IMR-90 (cell line): ENCODE data around the gene TMBIM6. TPM values are rescaled to one million over a fixed set of nuclear protein-coding genes. Genes with fewer than 3 reads are reported as not detected.

ENCODE experiments used
- ATAC-seq: fragments of 200-7000 bp; cut with Tn5 transposase; 2 replicates; pipeline ENCODE4 v1.9.1; 2020; ENCODE audit warnings: low read depth, mild to moderate bottlenecking, moderate library complexity
- BruUV-seq: library from RNA; stranded (reverse); fragments of 400-500 nt; replicated peaks from 2 replicates; lab custom pipeline; 2021; lab: Mats Ljungman, UMichigan
- CTCF ChIA-PET: fragments of 300-600 bp; formaldehyde crosslinking; extraction: SDS; loops from one replicate; lab custom pipeline; 2021; ENCODE audit warnings: antibody characterized with exemption; lab: Yijun Ruan, JAX
- POLR2A ChIA-PET: fragments of 300-600 bp; sonication (Branson Sonifier 250); formaldehyde crosslinking; loops from one replicate; lab custom pipeline; 2022; ENCODE audit warnings: antibody characterized with exemption; ENCODE audit not compliant: unreplicated experiment; lab: Charles Lee
- DNase-seq: peaks from one replicate; pipeline ENCODE4 v3.0.0; 2013
- H2AFZ ChIP-seq: replicated peaks from 2 replicates; pipeline ENCODE3; 2013; ENCODE audit warnings: low read length, mild to moderate bottlenecking; ENCODE audit not compliant: poor library complexity
- H2AK5ac ChIP-seq: 2 replicates; pipeline ENCODE4 v1.6.1; 2013; ENCODE audit warnings: low read depth, low read length, inconsistent platforms
- H2AK9ac ChIP-seq: replicated peaks from 2 replicates; pipeline ENCODE3; 2013; ENCODE audit warnings: mild to moderate bottlenecking, low read depth, low read length, moderate library complexity; ENCODE audit not compliant: poor library complexity
- H2BK120ac ChIP-seq: 2 replicates; pipeline ENCODE4 v1.6.1; 2013; ENCODE audit warnings: low read depth, low read length, inconsistent platforms
- H2BK15ac ChIP-seq: 3 replicates; pipeline ENCODE4 v1.6.1; 2013; ENCODE audit warnings: low read depth, low read length, inconsistent platforms
- H2BK20ac ChIP-seq: 2 replicates; pipeline ENCODE4 v1.6.1; 2013; ENCODE audit warnings: low read depth, mild to moderate bottlenecking, inconsistent platforms, low read length, moderate library complexity
- H2BK5ac ChIP-seq: 2 replicates; pipeline ENCODE4 v1.6.1; 2013; ENCODE audit warnings: mild to moderate bottlenecking, low read depth, low read length, inconsistent platforms; ENCODE audit not compliant: poor library complexity, severe bottlenecking
- H3K14ac ChIP-seq: replicated peaks from 2 replicates; pipeline ENCODE4 v1.6.1; 2013; ENCODE audit warnings: low read depth, low read length, inconsistent platforms
- H3K18ac ChIP-seq: 2 replicates; pipeline ENCODE4 v1.6.1; 2013; ENCODE audit warnings: low read depth, low read length, control low read depth
- H3K23ac ChIP-seq: 2 replicates; pipeline ENCODE4 v1.6.1; 2013; ENCODE audit warnings: low read depth, low read length, inconsistent platforms
- H3K27ac ChIP-seq: 2 replicates; pipeline ENCODE4 v1.5.1; 2013; ENCODE audit warnings: mild to moderate bottlenecking, control low read depth, low read length; ENCODE audit not compliant: insufficient read depth
- H3K27me3 ChIP-seq: 2 replicates; pipeline ENCODE4 v1.6.1; 2013; ENCODE audit warnings: low read length; ENCODE audit not compliant: control insufficient read depth, insufficient read depth
- H3K36me3 ChIP-seq: 2 replicates; pipeline ENCODE4 v1.6.1; 2013; ENCODE audit warnings: low read length, mixed read lengths; ENCODE audit not compliant: control insufficient read depth, insufficient read depth
- H3K4ac ChIP-seq: 2 replicates; pipeline ENCODE4 v1.6.1; 2013; ENCODE audit warnings: low read depth, low read length, inconsistent platforms
- H3K4me1 ChIP-seq: 2 replicates; pipeline ENCODE4 v1.6.1; 2013; ENCODE audit warnings: low read length, mixed read lengths; ENCODE audit not compliant: control insufficient read depth, insufficient read depth
- H3K4me2 ChIP-seq: 2 replicates; pipeline ENCODE4 v1.6.1; 2013; ENCODE audit warnings: low read depth, mild to moderate bottlenecking, control low read depth, low read length, moderate library complexity
- H3K4me3 ChIP-seq: 2 replicates; pipeline ENCODE4 v1.5.1; 2013; ENCODE audit warnings: low read depth, mild to moderate bottlenecking, control low read depth, low read length, moderate library complexity; ENCODE audit not compliant: insufficient read depth
- H3K56ac ChIP-seq: 2 replicates; pipeline ENCODE4 v1.6.1; 2013; ENCODE audit warnings: low read length, inconsistent platforms; ENCODE audit not compliant: insufficient read depth; ENCODE audit errors: extremely low read depth
- H3K79me1 ChIP-seq, 2 experiments: 2 replicates each; pipeline ENCODE4 v1.6.1; 2013; ENCODE audit warnings: low read length in 2 of 2, inconsistent platforms in 1 of 2, low read depth in 1 of 2
- H3K9ac ChIP-seq: 2 replicates; pipeline ENCODE4 v1.6.1; 2013; ENCODE audit warnings: low read depth, low read length, control low read depth
- H3K9me1 ChIP-seq: 2 replicates; pipeline ENCODE4 v1.6.1; 2013; ENCODE audit warnings: low read length, inconsistent platforms; ENCODE audit not compliant: insufficient read depth
- H3K9me3 ChIP-seq: 2 replicates; pipeline ENCODE4 v1.6.1; 2013; ENCODE audit warnings: low read length; ENCODE audit not compliant: control insufficient read depth, insufficient read depth
- H4K20me1 ChIP-seq: 2 replicates; pipeline ENCODE4 v1.6.1; 2013; ENCODE audit warnings: low read length, inconsistent platforms; ENCODE audit not compliant: insufficient read depth
- H4K5ac ChIP-seq: 2 replicates; pipeline ENCODE4 v1.6.1; 2013; ENCODE audit warnings: mild to moderate bottlenecking, low read depth, low read length, control low read depth
- H4K8ac ChIP-seq, 2 experiments: 2 replicates each; pipeline ENCODE4 v1.6.1; 2013; ENCODE audit warnings: low read depth in 2 of 2, low read length in 2 of 2, control low read depth in 1 of 2, inconsistent platforms in 1 of 2
- H4K91ac ChIP-seq: 2 replicates; pipeline ENCODE4 v1.6.1; 2013; ENCODE audit warnings: low read depth, low read length, inconsistent platforms; ENCODE audit not compliant: insufficient read depth
- BHLHE40 ChIP-seq: fragments of 150-350 bp; IDR thresholded peaks from 2 replicates; pipeline ENCODE4 v1.6.1; 2016; ENCODE audit warnings: mild to moderate bottlenecking, low read depth, low read length
- CEBPB ChIP-seq: IDR thresholded peaks from 2 replicates; pipeline ENCODE4 v1.6.1; 2012; ENCODE audit warnings: low read depth, low read length, improper control_type of control experiment
- FOS ChIP-seq: fragments of 150-350 bp; IDR thresholded peaks from 2 replicates; pipeline ENCODE4 v1.6.1; 2016; ENCODE audit warnings: low read depth, low read length
- MAZ ChIP-seq: IDR thresholded peaks from 2 replicates; pipeline ENCODE4 v1.6.1; 2012; ENCODE audit warnings: low read depth, mild to moderate bottlenecking, low read length, improper control_type of control experiment, moderate library complexity, borderline replicate concordance
- NFE2L2 ChIP-seq: fragments of 150-350 bp; IDR thresholded peaks from 2 replicates; pipeline ENCODE4 v1.6.1; 2016; ENCODE audit warnings: low read depth, mild to moderate bottlenecking, low read length
- RFX5 ChIP-seq: IDR thresholded peaks from 2 replicates; pipeline ENCODE4 v1.8.0; 2012; ENCODE audit warnings: low read depth, mild to moderate bottlenecking, low read length, moderate library complexity
- WGBS, 2 experiments: methylation state at CpG; one replicate each; pipeline versions ENCODE4 v1.1.5 to v1.1.7; 2013; ENCODE audit warnings: missing lambda C conversion rate in 2 of 2; ENCODE audit not compliant: insufficient read length in 1 of 2; ENCODE audit errors: extremely low coverage in 2 of 2; 5-methylcytosine and 5-hydroxymethylcytosine counted together
- dilution Hi-C: fragments of 300-500 bp; cut with HindIII; formaldehyde crosslinking; loops from one replicate; pipeline ENCODE4 v1.14.3; 2018; ENCODE audit warnings: low sequenced_read_pairs; ENCODE audit not compliant: unreplicated experiment
- in situ Hi-C: fragments of 300-500 bp; cut with MboI; formaldehyde crosslinking; loops from 3 replicates; pipeline ENCODE4 v1.14.3; 2019; ENCODE audit warnings: low sequenced_read_pairs, inconsistent platforms, mixed read lengths
- intact Hi-C: fragments of 100-400 bp; cut with micrococcal nuclease; formaldehyde crosslinking; loops from 2 replicates; pipeline ENCODE4 v1.10.0; 2022
- polyA plus RNA-seq, 3 experiments: library from polyadenylated mRNA; depleted of rRNA; stranded (reverse); fragments of >200 nt; gene quantifications; 2 replicates each; pipeline ENCODE4 v1.2.3, GENCODE V29; 2012; ENCODE audit warnings: low replicate concordance in 1 of 3
- total RNA-seq: library from RNA; depleted of rRNA; stranded (reverse); fragments of >200 nt; gene quantifications from 2 replicates; pipeline ENCODE4 v1.2.3, GENCODE V29; 2012
- TF ChIP-seq, protein P1 (sequence below): conservative IDR thresholded peaks from 2 replicates; pipeline ENCODE4 v1.5.1; 2012; ENCODE audit warnings: mild to moderate bottlenecking, low read depth, low read length, improper control_type of control experiment
- TF ChIP-seq, protein P2 (sequence below): fragments of 150-350 bp; IDR thresholded peaks from 2 replicates; pipeline ENCODE4 v1.6.1; 2016; ENCODE audit warnings: low read depth, mild to moderate bottlenecking, low read length, moderate library complexity, borderline replicate concordance

TMBIM6 gene
- total and polyA plus RNA-seq, 2 of the 4 experiments (the other 2 are of a cell fraction): 255 to 285 TPM

DNA sequence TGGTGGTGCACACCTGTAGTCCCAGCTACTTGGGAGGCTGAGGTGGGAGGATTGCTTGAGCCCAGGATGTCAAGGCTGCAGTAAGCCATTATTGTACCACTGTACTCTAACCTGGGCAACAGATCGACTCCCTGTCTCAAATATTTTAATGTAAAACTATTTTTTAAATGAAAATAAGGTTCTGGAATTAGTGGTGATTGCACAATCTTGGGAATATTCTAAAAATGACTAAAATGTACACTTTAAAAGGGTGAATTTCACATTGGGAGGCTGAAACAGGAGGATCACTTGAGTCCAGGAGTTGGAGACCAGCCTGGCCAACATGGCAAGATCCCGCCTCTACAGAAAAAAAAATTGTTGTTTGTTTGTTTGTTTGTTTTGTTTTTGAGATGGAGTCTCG is 12.9 kb upstream of the TMBIM6 start:
- H3K4me3 ChIP-seq: no peak overlapping the region
- H2BK5ac ChIP-seq: no peak overlapping the region
- H3K9me3 ChIP-seq: no peaks in the 10 kb centered on the region
- H2BK15ac ChIP-seq: no peak overlapping the region
- no peak overlapping the region for H3K56ac ChIP-seq
- no peaks in the 10 kb centered on the region for H3K9me1 ChIP-seq
- H3K14ac ChIP-seq: no peak overlapping the region
- H3K36me3 ChIP-seq: no peaks in the 10 kb centered on the region
- H3K27me3 ChIP-seq: peaks cover 20% of the 10 kb centered on the region
- no peak for TF ChIP-seq NFE2L2
- TF ChIP-seq, protein P1, sequence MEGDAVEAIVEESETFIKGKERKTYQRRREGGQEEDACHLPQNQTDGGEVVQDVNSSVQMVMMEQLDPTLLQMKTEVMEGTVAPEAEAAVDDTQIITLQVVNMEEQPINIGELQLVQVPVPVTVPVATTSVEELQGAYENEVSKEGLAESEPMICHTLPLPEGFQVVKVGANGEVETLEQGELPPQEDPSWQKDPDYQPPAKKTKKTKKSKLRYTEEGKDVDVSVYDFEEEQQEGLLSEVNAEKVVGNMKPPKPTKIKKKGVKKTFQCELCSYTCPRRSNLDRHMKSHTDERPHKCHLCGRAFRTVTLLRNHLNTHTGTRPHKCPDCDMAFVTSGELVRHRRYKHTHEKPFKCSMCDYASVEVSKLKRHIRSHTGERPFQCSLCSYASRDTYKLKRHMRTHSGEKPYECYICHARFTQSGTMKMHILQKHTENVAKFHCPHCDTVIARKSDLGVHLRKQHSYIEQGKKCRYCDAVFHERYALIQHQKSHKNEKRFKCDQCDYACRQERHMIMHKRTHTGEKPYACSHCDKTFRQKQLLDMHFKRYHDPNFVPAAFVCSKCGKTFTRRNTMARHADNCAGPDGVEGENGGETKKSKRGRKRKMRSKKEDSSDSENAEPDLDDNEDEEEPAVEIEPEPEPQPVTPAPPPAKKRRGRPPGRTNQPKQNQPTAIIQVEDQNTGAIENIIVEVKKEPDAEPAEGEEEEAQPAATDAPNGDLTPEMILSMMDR: no peak
- no peak for TF ChIP-seq RFX5
- no peak for TF ChIP-seq BHLHE40
- peak; percentile 79 for TF ChIP-seq CEBPB
- no peak for TF ChIP-seq MAZ
- TF ChIP-seq, protein P2, sequence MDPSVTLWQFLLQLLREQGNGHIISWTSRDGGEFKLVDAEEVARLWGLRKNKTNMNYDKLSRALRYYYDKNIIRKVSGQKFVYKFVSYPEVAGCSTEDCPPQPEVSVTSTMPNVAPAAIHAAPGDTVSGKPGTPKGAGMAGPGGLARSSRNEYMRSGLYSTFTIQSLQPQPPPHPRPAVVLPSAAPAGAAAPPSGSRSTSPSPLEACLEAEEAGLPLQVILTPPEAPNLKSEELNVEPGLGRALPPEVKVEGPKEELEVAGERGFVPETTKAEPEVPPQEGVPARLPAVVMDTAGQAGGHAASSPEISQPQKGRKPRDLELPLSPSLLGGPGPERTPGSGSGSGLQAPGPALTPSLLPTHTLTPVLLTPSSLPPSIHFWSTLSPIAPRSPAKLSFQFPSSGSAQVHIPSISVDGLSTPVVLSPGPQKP: no peak
- no peak for TF ChIP-seq FOS
- ATAC-seq (no peak), DNase-seq (no peak)
- no peaks in the 10 kb centered on the region for H4K20me1 ChIP-seq
- H3K4me1 ChIP-seq: no peaks in the 10 kb centered on the region
- intact Hi-C loops: no loop called here
- no peak overlapping the region for H2AK5ac ChIP-seq
- H2BK20ac ChIP-seq: no peak overlapping the region
- no peaks in the 10 kb centered on the region for H3K79me1 ChIP-seq
- CTCF ChIA-PET: no interaction called here
- H4K5ac ChIP-seq: no peak overlapping the region
- H3K4ac ChIP-seq: no peak overlapping the region
- 78% methylated on average over 1 of the region's 3 CpGs; no CpG with 5 or more reads in 1 of the 2 experiments for WGBS, 2 experiments
- POLR2A ChIA-PET: no interaction called here
- BruUV-seq: no TSS peak
- H4K91ac ChIP-seq: no peak overlapping the region
- no peak overlapping the region for H3K4me2 ChIP-seq
- H2AFZ ChIP-seq: no peak overlapping the region
- H3K27ac ChIP-seq: no peak overlapping the region
- dilution Hi-C loops: no loop called here
- no peak overlapping the region for H3K18ac ChIP-seq
- no peak overlapping the region for H3K9ac ChIP-seq
- H4K8ac ChIP-seq: no peak overlapping the region
- in situ Hi-C loops: no loop called here
- H3K23ac ChIP-seq: no peak overlapping the region
- H2BK120ac ChIP-seq: no peak overlapping the region
- no peak overlapping the region for H2AK9ac ChIP-seq
